ENCODE measurements around the gene ILKAP. TPM values are rescaled to one million over a fixed set of nuclear protein-coding genes. Genes with fewer than 3 reads are reported as not detected.

Gene ILKAP
- total and polyA plus RNA-seq, 2 of the 4 experiments (the other 2 are of a cell fraction), result 13.3 to 44.2 TPM

DNA sequence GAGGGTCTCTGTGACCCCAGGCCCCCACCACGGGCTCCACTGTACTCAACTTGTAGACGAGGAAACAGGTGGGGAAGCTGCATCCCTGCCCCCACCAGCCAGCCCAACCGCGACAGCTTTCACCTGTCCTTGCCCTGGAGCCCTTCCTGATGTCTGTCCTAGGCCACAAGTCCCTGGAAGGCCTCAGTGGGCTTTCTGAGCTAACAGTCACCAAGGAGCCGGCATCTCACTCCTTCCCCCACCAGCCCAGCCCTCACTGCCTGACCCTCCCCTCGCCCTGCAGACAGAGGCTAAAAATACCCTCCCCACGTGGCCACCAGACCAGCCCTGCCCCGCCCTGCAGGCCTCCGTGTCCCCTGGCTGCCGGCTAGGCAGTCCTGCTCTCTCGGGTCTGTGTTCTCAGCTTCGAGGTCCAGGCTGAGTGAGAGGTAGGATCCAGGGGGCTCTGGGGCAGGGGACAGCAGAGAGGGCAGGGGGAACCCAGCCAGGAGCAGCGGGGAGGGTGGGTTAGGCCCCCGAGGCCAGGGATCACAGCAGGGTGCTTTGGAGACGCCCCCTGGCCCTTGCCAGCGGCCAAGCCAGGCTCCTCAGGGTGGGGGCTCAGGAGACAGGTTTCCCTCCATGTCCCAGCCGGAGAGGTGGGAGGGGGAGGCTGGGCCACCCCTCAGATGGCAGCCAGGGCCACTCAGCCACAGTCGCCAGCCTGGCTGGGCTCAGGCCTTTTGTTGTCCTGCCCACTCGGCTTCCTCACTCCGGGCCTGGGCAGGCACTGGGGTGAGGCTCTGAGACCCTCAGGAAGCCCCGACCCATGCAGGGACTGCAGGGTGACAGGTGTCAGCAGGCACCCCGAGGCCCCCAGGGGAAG, 64.9 kb downstream of the ILKAP start, which contains the start of gene KLHL30 (continued):
- TF ChIP-seq, protein P1, sequence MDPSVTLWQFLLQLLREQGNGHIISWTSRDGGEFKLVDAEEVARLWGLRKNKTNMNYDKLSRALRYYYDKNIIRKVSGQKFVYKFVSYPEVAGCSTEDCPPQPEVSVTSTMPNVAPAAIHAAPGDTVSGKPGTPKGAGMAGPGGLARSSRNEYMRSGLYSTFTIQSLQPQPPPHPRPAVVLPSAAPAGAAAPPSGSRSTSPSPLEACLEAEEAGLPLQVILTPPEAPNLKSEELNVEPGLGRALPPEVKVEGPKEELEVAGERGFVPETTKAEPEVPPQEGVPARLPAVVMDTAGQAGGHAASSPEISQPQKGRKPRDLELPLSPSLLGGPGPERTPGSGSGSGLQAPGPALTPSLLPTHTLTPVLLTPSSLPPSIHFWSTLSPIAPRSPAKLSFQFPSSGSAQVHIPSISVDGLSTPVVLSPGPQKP (IDR thresholded peaks at IDR 0.05; ENCODE audit: borderline replicate concordance, low read depth, low read length), result no peak

DNA sequence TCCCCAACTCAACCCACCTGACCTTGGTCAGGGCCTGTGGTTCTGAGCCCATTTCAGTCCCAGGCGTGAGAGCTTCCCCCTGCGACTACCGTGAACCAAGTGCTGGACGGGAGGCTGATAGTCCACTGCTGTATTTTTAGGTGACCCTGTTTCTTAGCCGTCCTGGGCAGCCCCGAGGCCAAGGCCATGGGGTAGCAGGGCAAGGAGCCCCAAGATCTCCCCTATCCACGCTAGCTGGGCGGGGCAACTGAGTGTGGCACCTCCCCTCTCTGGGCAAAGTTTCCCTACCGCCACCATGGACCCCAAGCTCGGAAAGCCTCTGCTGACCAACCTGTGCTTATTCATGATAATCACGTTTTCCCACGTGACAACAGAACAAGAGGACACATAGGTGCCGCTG, 65.6 kb downstream of the ILKAP start:
- ATAC-seq (ENCODE audit: low read depth) (no peak), DNase-seq (no peak)
- H3K27ac ChIP-seq (ENCODE audit: insufficient read depth, low read length), result no peak overlapping the region
- peak overlapping the region; percentile 39 for H2AK5ac ChIP-seq (ENCODE audit: low read depth, low read length)
- H4K20me1 ChIP-seq (ENCODE audit: insufficient read depth, low read length), result no peaks in the 10 kb centered on the region
- peak overlapping the region; percentile 83 for H4K91ac ChIP-seq (ENCODE audit: insufficient read depth, low read depth, low read length)
- no peak overlapping the region for H3K18ac ChIP-seq (ENCODE audit: low read depth, low read length)
- intact Hi-C loops (cut with micrococcal nuclease) (no loop called here), in situ Hi-C loops (cut with MboI; ENCODE audit: low sequenced_read_pairs) (no loop called here), dilution Hi-C loops (cut with HindIII; ENCODE audit: low sequenced_read_pairs, unreplicated experiment) (no loop called here)
- H3K4me2 ChIP-seq (ENCODE audit: low read depth, low read length), result no peak overlapping the region
- no peak overlapping the region for H2BK5ac ChIP-seq (ENCODE audit: low read depth, low read length, poor library complexity, severe bottlenecking)
- H3K36me3 ChIP-seq (ENCODE audit: control insufficient read depth, insufficient read depth, low read length), result no peaks in the 10 kb centered on the region
- no peaks in the 10 kb centered on the region for H3K9me3 ChIP-seq (ENCODE audit: control insufficient read depth, insufficient read depth, low read length)
- peak overlapping the region; percentile 77 for H3K4ac ChIP-seq (ENCODE audit: low read depth, low read length)
- peaks cover 12% of the 10 kb centered on the region for H3K4me1 ChIP-seq (ENCODE audit: control insufficient read depth, insufficient read depth, low read length)
- no peak overlapping the region for H3K14ac ChIP-seq (replicated peaks; ENCODE audit: low read depth, low read length)
- 94% methylated on average over 10 of the region's 13 CpGs; no CpG with 5 or more reads in 1 of the 2 experiments for WGBS, 2 experiments (ENCODE audit: extremely low coverage in 2 of 2, insufficient read length in 1 of 2)
- peak overlapping the region; percentile 84 for H2AK9ac ChIP-seq (replicated peaks; ENCODE audit: low read depth, low read length, poor library complexity)
- 0 out of 2 replicates have a peak, but pooled peaks cover 5% of the 10 kb centered on the region for H3K9me1 ChIP-seq (ENCODE audit: insufficient read depth, low read length)
- POLR2A ChIA-PET (ENCODE audit: unreplicated experiment), result no interaction called here
- CTCF ChIA-PET, result no interaction called here
- H3K56ac ChIP-seq (ENCODE audit: extremely low read depth, insufficient read depth, low read length), result no peak overlapping the region
- H3K27me3 ChIP-seq (ENCODE audit: control insufficient read depth, insufficient read depth, low read length), result no peaks in the 10 kb centered on the region
- H2BK120ac ChIP-seq (ENCODE audit: low read depth, low read length), result peak overlapping the region; percentile 20; the same call in 1 of the 2 replicates
- peak overlapping the region; percentile 56 for H2AFZ ChIP-seq (replicated peaks; ENCODE audit: low read length, poor library complexity)
- no peak overlapping the region for H3K4me3 ChIP-seq (ENCODE audit: insufficient read depth, low read depth, low read length)
- H4K8ac ChIP-seq (ENCODE audit: low read depth in 2 of 2, low read length in 2 of 2), result peak overlapping the region; percentile 37 to 80; a peak in 2 of 4 replicates
- peak overlapping the region; percentile 27; the same call in 1 of the 3 replicates for H2BK15ac ChIP-seq (ENCODE audit: low read depth, low read length)
- no peak overlapping the region for H3K9ac ChIP-seq (ENCODE audit: low read depth, low read length)
- BruUV-seq (replicated peaks), result no TSS peak
- H4K5ac ChIP-seq (ENCODE audit: low read depth, low read length), result 0 out of 2 replicates have a peak overlapping the region, but pooled peaks have one; percentile 26
- H2BK20ac ChIP-seq (ENCODE audit: low read depth, low read length), result peak overlapping the region; percentile 23; the same call in 1 of the 2 replicates
- H3K23ac ChIP-seq (ENCODE audit: low read depth, low read length), result no peak overlapping the region
- no peaks in the 10 kb centered on the region for H3K79me1 ChIP-seq (ENCODE audit: low read depth in 1 of 2, low read length in 2 of 2)
- TF ChIP-seq, protein P1 (IDR thresholded peaks at IDR 0.05; ENCODE audit: borderline replicate concordance, low read depth, low read length), result no peak
- no peak for TF ChIP-seq RFX5 (IDR thresholded peaks at IDR 0.05; ENCODE audit: low read depth, low read length)
- TF ChIP-seq CTCF (conservative IDR thresholded peaks at IDR 0.05; ENCODE audit: low read depth, low read length), result no peak
- TF ChIP-seq SMC3 (IDR thresholded peaks at IDR 0.05; ENCODE audit: low read depth, low read length), result no peak
- no peak for TF ChIP-seq RCOR1 (IDR thresholded peaks at IDR 0.05; ENCODE audit: insufficient replicate concordance, low read length)
- no peak for TF ChIP-seq MAFK (IDR thresholded peaks at IDR 0.05; ENCODE audit: low read depth, low read length)
- no peak for TF ChIP-seq POLR2A (IDR thresholded peaks at IDR 0.05; ENCODE audit: low read depth, low read length)
- no peak for TF ChIP-seq CHD1 (IDR thresholded peaks at IDR 0.05; ENCODE audit: low read depth, low read length)
- TF ChIP-seq NFE2L2 (IDR thresholded peaks at IDR 0.05; ENCODE audit: low read depth, low read length), result no peak
- no peak for TF ChIP-seq MAZ (IDR thresholded peaks at IDR 0.05; ENCODE audit: borderline replicate concordance, low read depth, low read length)
- TF ChIP-seq BHLHE40 (IDR thresholded peaks at IDR 0.05; ENCODE audit: low read depth, low read length), result no peak
